Activated CD8-positive, alpha-beta memory T cell treated with anti-CD3 and anti-CD28 coated beads, Interleukin-2, amount 50 U/mL, for 1 hour (primary cell): ENCODE measurements around the gene VAT1L.

Experiments used
- DNase-seq: peaks from one replicate; pipeline ENCODE4 v3.0.0-alpha.2; 2020; ENCODE audit errors: extremely low read depth

VAT1L gene

DNA sequence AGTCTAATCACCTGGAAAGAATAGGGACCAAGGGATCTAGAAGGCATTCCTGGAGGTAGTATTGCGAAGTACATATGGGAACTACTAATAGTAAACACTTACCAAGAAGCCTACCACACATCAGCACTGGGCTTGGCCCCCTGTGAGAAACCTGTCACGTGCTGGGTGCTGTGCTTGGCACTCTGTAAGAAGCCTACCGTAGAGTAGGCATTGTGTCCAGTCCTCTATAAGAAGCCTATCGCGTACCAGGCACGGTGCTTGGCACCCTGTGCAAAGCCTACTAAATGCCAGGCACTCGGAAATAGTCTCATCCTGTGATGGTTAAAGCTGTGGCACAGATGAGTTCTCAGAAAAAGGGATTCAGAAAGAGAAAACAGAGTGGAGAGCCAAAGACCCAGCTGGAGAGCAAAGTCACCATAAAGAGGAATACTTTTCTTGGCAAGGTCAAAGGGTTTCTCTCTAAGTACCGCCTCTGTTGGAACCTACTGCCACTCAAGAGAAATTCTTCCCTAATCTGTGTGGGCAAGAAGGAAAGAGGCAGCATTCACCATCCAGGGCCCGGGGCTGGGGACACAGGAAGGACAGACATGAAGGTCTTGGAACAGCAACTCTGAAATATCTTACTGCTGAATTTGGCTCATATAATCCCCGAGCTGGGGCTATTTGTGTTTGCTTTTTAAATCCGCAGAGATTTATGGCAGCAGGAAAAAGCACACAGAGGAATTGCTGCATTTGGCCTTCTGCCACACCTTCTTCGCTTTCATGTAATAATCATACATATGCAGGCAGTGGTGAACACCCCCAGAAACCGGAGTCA, 81.8 kb downstream of the VAT1L start:
- DNase-seq, result no peak

DNA sequence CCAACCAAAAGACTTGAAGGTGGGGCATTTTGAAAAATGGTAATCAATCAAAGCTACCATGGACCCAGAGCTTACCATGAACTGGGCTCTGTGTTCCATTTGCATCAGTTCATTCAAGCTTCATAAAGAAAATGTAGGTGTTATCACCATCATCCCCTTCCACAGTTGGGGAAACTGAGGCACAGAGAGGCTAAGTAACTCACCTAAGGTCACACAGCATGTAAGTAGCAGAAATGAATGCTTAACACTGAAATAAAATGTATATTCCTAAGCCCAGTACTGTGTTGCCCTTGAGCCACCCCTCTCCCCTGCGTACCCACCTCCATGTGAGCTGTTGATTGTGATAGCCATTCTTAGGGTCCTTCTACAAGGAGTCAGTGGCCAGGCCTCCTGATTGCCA, 83.6 kb downstream of the VAT1L start:
- DNase-seq, result no peak

DNA sequence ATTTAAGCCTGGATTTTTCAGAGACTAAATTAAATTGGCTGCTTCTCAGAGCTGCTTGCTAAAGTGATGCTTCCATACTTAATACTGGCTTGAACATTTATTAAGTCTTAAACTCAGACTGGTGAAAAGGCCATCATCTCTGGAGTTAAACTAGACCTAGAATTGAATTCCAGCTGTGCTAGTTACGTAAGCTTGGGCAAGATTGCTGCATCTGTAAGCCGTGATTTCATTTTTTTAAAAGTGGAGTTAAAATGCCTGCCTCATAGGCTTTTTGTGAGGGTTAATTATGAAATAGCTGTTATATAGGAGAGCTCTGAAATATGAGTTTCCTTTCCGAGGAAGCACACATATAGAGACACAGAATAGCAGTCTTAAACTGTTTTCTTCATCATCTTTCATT, 84.7 kb downstream of the VAT1L start:
- no peak for DNase-seq

DNA sequence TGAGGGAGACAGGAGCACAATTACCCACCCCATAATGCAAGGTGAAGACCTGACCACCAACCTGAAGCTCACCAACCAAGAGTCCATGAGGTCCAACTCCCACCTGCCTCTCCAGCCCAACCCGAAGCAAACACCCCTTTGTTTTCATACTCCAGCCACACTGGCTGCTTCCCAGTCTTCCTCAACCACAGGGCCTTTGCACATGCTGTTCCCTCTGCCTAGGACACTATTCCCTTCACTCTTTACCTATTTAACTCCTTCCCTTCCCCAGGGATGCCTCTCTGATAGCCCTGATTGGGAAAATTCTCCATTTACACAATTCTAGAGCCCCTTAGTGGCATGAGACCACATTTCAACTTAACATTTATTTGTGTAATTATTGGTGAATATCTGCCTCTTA, 86.0 kb downstream of the VAT1L start:
- DNase-seq, result no peak

DNA sequence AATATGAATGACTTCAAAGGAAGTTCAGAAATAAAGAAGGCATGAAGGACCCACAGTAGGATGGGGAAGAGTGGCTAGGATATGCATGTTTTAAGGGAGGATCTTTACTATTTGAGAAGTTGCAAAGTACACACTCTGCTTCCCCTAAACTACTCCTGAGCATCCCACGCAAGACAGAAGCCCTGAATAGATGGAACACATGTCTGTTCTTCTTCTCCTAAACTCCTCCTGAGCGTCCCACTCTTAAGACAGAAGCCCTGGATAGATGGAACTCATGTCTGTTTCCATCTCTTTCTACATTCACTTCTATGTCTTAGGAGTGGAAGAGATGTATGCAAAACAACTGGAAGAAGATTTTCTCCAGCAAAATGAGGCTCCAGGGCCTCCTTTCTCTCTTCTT, 88.4 kb downstream of the VAT1L start:
- no peak for DNase-seq

DNA sequence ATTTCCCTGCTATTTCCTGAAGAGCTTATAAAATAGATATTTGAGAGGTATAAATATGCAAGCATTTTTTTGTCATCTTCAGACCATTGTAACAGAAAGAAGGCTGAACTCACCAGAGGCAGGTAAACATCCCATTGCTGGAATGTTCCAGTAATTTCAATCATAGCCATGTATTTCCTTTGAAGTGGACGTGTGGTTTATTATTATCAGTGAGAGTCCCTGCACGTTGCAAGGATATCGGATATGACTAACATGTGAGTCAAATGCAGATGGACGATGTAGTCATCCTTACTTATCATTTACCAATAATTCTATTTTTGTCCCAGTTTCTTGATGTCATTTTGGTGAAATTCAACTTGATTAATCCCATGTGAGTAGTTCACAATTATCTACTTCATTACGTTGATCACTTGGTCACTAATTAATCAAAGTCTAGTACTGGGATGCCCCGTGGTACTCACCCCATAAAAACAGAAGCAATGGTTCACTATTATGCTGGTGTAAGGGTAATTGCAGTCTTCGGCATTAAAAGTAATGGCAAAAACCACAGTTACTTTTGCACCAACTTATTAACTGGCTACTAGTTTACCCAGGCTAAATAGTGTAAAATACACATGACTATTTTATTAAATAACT, 89.5 kb downstream of the VAT1L start:
- DNase-seq, result no peak

DNA sequence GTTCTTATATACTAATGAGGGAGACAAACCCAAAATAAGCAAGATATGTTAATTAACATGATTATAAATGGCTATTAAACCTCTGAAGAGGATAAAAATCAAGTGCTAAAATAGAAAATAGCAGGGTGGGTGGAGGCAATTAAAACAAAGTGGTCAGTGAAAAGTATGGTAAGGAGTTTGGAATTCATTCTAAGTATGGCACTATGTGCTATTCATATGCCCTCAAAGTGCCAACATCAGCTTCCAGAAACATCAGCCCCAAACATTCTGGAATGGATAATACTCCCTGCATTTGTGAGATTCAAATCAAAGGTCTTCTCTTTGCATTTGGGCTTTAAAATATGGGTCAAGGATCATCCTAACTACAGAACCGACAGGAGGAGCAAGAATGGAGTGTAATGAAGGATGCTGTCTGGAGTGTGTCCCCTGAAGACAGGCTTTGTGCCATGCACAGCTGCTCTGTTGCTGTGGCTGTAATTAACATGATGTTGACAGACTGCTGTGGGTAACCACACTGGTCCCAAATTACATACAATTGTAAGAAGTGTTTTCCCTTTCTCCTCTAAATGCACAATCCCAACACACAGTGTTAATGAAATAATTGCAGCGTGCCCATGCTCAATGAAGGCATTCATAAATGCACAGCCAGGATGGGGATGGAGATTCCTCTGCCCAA, 93.1 kb downstream of the VAT1L start:
- no peak for DNase-seq

DNA sequence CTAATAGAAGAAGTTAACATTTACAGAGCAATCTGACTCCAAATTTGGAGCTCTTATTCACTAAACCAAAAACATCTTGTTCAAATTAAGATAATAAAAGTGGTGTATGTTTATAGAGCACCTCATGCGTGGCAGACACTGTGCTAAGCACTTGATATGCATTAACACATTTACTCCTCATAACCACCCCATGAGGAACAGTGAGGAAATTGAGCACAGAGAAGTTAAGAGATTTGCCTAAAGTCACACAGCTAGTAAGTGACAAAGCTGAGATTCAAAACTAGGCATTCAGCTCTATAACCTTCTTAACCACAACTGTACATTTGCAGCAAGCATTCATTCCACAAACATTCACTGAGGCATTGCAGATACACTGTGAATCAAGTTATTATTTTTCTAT, 94.0 kb downstream of the VAT1L start:
- no peak for DNase-seq

DNA sequence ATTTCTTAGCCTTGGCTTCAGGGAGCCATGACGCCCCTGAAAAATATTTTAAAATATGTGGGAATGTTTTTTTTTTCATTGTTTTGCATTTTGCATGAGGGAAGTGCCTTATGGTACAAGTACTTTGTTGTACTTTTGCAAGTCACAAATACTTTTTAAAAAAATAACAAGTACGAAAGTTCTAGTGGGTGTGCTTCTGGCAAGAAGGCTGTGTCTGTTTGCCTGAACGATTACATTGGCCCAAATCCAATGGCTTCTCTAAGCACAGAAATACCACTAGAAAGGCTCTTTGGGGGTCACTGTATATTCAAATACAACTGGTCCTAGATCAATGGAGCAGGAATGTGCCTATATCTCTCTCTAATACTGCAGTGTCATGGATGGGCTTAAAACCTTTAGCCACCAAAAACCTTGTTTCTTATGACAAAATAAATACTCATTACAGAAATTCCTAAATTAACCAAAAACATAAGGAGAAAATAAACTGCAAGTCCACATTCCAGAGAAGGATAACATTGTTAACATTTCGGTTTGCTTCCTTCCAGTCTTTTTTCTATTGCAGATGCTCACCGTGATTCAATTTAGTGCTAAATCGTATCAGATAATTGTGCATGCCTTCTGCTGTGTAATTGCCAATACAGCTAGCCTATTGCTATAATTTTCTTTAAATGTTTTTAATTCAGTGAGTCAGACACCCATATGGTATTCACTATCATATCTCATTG, 97.4 kb downstream of the VAT1L start:
- DNase-seq, result no peak

DNA sequence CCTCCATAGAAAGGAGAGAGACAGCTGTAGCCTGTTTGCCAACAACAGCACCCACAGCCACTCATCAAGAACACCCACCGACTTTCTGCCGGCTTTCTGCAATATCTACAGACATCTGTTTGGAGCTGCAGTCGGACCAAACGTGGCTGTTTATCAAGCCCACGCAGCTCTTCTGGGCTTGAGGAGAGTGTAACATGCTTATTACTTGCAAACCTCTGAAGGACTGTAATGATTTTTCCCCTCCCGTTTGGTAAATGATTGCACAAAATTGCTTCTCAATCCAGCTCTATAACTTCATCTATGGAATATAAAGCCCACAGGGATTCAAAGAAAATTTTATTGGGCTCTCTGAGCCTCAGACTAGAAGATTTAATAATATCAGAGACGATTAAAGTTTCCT, 100.5 kb downstream of the VAT1L start:
- DNase-seq, result no peak

DNA sequence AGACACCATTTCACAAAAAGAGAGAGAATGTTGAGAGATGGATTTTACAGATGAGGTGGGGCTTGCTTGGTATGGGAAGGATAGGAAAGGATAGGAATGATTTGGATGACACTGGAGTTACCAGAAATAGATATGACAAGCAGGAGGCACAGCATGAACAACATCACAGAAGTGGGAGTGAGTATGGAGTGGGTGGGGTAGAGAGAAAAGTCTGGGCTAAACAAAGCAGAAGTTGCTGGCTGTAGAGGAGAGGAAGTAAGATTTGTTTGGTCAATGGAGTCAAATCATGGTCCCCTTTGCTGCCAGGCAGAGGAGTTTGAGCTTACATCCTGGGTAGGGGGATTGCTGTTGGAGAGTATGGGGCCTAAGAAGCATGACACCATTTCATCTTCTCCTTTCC, 101.7 kb downstream of the VAT1L start:
- DNase-seq, result no peak

DNA sequence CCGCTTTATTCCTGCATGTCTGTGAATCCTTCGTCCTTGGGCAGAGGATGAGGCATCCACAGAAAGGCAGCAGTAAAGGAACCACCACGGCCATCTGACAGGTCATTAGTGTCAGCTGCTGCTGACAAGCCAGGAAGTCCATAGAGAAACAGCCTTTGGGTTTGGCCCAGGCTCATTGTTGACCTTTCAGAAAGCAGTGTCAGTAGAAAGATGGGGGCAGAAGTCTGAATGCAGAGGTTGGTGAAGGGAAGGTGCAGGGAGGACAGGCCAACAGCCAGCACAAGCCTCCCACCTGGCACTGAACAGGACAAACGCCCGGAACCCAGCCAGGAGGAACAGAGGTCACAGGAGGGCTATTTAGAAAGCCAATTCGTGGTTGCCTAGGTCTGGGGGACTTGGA, 105.8 kb downstream of the VAT1L start:
- no peak for DNase-seq

DNA sequence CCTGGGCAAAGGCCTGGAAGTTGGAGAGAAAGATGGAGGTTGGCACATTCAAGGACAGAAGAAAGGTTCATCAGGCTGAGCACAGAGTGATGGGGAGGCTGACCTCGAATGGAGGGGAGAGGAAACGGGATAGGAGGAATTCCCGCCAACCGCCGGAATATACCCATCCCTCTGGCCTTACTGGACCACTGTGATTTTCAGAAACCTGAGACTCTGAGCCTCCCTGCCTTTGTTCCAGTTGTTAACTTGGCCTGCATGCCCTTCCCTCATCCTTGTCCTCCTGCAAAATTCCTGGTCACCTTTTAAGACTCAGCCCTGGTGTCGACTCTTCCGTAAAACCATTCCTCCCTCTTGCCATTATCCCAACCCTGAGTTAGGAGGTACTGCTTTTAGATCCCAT, 107.6 kb downstream of the VAT1L start:
- no peak for DNase-seq

DNA sequence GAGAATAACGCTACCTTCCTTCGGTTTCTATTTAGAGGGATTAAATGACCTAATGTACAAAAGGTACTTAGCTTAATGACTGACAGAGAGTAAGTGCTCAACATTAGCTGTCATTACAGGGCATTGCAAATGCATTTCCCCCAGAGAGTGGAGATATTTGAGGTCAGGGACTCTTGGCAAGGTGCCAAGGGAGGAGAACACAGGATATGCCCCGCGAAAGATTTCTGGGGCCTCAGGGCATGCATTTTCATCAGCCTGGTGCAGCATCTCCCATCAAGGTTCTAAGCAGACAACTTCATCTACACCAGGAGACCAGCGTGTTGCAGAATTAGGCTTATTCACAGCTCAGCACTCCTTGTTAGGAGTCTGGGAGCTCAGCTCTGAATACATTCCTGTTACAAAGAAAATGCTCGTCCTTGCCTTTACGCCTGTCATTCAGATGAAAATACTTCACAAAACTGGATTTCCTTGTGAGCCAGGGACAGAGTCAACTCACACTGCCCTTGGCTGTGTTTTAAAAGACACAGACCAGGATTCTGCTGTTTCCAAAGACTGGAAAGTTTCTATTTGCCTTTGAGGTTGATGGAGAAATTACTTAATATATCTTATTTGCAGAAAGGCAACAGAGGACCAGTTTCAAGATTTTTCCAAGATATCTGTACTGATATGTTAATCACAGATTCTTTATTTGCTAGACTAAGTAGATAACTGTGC, 108.2 kb downstream of the VAT1L start:
- DNase-seq, result no peak

DNA sequence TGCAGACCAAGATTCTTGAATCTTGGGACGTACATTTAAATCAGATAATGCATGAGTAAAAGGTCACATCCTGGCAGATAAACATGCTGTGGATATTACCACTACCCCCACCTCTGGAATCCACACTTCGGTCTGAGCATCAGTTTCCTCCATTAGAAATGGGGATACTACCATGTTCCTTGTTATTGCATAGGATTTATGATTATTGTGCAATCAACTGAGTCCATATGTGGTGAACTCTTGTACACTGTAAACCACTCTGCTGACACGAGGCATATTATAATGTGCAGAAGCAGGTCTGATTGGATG, 108.7 kb downstream of the VAT1L start:
- no peak for DNase-seq

DNA sequence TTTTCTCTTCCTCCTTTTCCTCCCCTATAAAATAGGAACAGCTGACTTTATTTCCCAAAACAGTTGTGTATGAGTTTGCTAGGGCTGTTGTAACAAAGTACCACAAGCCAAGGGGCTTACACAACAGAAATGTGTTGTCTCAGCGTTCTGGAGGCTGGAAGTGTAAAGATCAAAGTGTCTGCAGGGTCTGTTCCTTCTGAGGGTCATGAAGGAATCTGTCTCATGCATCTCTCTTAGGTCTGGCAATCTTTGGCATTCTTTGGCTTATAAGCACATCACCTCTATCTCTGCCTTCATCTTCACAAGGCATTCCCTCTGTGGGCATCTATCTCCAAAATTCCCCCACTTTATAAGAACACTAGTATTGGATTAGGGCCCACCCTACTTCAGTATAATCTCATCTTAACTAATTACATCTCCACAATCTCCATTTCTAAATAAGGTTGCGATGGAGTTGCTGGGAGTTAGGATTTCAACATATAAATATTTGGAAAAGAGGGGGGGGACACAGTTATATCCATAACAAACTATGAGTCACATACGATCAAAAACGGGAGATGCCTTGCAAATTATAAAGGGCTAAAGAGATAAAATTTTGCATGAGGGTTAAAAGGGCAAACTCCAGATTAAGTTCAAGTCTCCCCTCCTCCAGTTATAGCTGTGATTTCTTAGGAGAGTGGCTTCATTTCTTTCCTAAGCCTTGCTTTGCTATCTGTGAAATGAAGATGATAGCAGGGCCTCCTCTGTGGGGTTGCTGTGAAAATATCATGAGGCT, 109.7 kb downstream of the VAT1L start:
- DNase-seq, result no peak

DNA sequence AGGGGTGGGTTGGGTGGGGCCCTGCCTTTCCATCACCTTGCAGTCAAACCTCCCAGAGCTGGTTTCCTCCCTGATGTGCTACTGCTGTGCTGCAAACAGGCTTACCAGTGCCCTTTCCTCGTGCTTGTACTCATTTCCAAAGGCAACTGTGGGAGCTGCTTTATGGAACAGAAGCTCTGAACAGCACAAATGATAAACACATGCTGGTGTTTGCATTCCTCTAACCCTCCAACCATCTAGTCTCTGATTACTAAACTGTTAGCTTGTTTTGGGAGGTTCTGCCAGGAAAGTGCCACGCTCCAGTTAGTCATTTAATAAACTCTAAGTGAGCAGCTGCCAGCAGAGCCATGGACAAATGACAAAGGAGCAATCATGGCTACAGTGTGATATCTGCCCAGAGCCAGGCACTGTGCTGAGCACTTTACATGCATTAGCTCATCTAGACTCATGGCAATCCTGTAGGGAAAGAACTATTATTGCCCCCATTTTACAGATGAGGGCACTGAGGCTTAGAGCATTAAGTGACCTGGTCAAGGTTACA, 110.4 kb downstream of the VAT1L start:
- no peak for DNase-seq

DNA sequence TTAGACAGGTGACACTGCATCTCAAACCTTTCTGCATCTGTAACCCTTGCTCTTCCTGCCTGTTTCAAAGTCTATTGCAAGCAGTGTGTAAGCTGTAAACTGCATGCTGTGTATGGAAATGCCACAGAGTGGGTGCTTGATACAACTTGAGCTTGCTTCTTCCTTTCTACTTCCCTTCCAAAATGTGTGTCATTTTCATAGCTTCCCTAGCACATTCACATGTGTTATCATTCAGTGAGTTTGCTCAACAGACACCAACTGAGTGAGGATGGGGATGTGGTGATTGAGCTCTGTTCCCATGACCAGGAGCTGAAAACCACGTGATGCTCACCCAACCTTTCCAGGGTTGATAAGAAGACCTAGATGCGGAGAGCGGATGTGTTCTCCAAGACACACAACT, 111.1 kb downstream of the VAT1L start:
- no peak for DNase-seq

DNA sequence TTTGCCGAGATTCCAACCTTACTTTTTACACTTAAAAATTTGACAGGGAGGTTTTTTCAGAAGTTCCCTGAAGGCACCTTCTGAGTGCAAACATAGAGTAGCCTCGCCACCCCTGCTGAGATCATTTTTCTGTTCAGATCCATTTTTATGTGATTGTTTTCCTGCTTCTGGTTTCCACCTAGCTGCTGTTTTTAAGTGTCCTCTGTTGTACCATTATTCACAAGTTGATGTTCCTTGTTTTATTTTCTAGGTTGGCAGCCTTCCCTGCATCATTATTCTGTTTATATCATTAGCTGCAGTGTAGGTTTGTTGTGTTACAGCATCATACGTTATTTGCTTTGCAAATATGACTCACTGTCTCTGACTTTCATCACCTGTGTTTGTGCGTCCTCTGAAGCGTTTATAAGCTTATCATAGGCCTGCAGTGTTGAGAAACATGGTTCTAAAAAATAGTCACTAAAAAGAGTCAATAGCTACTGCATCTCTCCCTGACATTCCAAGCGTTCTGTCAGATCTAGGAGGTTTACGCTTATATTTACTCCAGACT, 117.1 kb downstream of the VAT1L start:
- no peak for DNase-seq

DNA sequence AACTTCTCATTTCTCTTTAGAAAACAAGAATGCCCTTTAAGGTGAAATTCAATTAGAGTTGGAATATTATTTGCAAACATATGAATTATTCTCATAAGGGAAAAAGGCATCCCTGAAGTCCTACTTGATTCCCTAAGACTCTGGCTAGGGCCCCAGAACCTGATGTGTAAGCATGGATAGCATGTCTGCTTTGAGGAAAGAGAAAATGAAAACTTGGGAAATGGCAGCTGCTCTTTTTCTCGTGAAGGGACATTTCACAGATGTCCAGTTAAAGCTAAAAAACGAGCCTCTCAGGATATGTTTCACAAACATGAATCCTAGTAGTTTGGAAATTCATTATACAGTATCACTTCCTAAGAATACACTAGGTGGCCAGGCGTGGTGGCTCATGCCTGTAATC, 121.7 kb downstream of the VAT1L start:
- no peak for DNase-seq

DNA sequence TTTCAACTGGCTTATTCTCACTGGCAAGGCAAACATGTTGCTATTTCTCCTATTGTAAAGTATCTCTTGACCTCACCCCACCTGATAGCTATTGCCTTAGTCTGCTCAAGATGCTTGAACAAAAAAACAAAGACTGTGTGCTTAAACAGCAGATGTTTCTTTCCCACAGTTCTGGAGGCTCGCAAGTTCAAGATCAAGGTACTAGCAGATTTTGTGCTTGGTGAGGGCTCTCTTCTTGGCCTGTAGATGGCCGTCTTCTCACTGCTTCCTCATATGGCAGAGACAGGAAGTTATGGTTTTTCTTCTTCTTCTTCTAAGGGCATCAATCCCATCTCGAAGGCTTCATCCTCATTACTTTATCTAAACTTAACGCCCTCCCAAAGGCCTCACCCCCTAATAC, 124.3 kb downstream of the VAT1L start:
- DNase-seq, result no peak
